Loucy (cell line): Measurements from ENCODE around the gene NCOA5.

Experiments used
- H2AFZ ChIP-seq: fragments of 200-600 bp; sonication (generic); 2 replicates; pipeline ENCODE4 v1.6.0; 2016; ENCODE audit warnings: antibody characterized with exemption, mild to moderate bottlenecking, low read length, moderate library complexity
- H3F3A ChIP-seq: fragments of 200-600 bp; 2 replicates; pipeline ENCODE4 v1.6.0; 2016; ENCODE audit warnings: antibody characterized with exemption, low read depth, mild to moderate bottlenecking
- H3K27me3 ChIP-seq: fragments of 200-600 bp; sonication (generic); 2 replicates; pipeline ENCODE4 v1.6.1; 2014; ENCODE audit warnings: low read length, mild to moderate bottlenecking; ENCODE audit not compliant: insufficient read depth, poor library complexity, severe bottlenecking
- H3K36me3 ChIP-seq: fragments of 200-600 bp; sonication (generic); 2 replicates; pipeline ENCODE4 v1.6.1; 2016; ENCODE audit warnings: low read length; ENCODE audit not compliant: insufficient read depth
- H3K4me1 ChIP-seq: fragments of 200-600 bp; sonication (generic); 2 replicates; pipeline ENCODE4 v1.5.1; 2014; ENCODE audit warnings: low read length, mild to moderate bottlenecking; ENCODE audit not compliant: insufficient read depth, poor library complexity, severe bottlenecking
- H3K4me2 ChIP-seq: fragments of 200-600 bp; sonication (generic); 2 replicates; pipeline ENCODE4 v1.6.0; 2014; ENCODE audit warnings: antibody characterized with exemption, low read length, low read depth, mild to moderate bottlenecking; ENCODE audit not compliant: poor library complexity, severe bottlenecking
- H3K4me3 ChIP-seq: fragments of 200-600 bp; sonication (generic); 2 replicates; pipeline ENCODE4 v1.5.1; 2014; ENCODE audit warnings: low read length, mild to moderate bottlenecking, mixed read lengths; ENCODE audit not compliant: poor library complexity, severe bottlenecking
- H3K79me2 ChIP-seq: fragments of 200-600 bp; sonication (generic); 2 replicates; pipeline ENCODE4 v1.6.1; 2014; ENCODE audit warnings: low read length; ENCODE audit not compliant: insufficient read depth
- H3K9ac ChIP-seq: fragments of 200-600 bp; sonication (generic); 2 replicates; pipeline ENCODE4 v1.6.0; 2014; ENCODE audit warnings: mild to moderate bottlenecking, low read depth, low read length, moderate library complexity; ENCODE audit not compliant: poor library complexity, severe bottlenecking
- H3K9me2 ChIP-seq: fragments of 200-600 bp; sonication (generic); replicated peaks from 2 replicates; pipeline ENCODE4 v1.6.1; 2016; ENCODE audit warnings: low read depth, low read length, mixed read lengths
- H3K9me3 ChIP-seq: fragments of 200-600 bp; sonication (generic); 2 replicates; pipeline ENCODE4 v1.6.1; 2014; ENCODE audit warnings: mild to moderate bottlenecking, antibody characterized with exemption, low read length, low read depth; ENCODE audit not compliant: insufficient read depth
- H4K20me1 ChIP-seq: fragments of 200-600 bp; sonication (generic); 2 replicates; pipeline ENCODE4 v1.6.0; 2014; ENCODE audit warnings: antibody characterized with exemption, low read length, mild to moderate bottlenecking; ENCODE audit not compliant: insufficient read depth, poor library complexity, severe bottlenecking
- EZH2phosphoT487 ChIP-seq: fragments of 200-600 bp; IDR thresholded peaks from 2 replicates; pipeline ENCODE4 v1.6.1; 2018; ENCODE audit warnings: antibody characterized with exemption, mild to moderate bottlenecking, moderate library complexity, borderline replicate concordance
- TF ChIP-seq, protein P1 (sequence below): fragments of 200-600 bp; sonication (generic); conservative IDR thresholded peaks from 2 replicates; pipeline ENCODE4 v1.5.1; 2014; ENCODE audit warnings: mild to moderate bottlenecking, antibody characterized with exemption, low read length

The NCOA5 gene

DNA sequence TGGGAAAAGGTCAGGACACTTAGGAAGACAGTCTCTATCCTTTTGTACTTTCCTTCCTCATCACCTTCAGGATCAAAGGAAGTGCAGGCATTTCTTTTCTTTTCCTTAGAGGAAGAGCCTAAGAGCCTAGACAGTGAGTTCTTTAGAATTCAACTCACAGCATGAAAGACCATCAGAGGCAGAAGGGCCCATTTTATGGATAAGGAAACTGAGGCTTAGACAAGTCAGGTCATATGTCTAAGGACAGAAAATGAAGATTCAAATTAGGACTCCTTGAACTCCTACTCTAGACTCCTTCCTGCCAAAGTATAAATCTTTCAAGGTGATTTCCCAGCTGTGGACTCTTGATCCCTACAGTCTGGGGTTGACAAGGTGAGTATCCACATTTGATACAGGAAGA lies 39.9 kb downstream of the NCOA5 start:
- no peak overlapping the region for H3K9ac ChIP-seq
- no peak overlapping the region for H3K4me3 ChIP-seq
- no peaks in the 10 kb centered on the region for H3K27me3 ChIP-seq
- no peaks in the 10 kb centered on the region for H3K79me2 ChIP-seq
- no peaks in the 10 kb centered on the region for H3K9me3 ChIP-seq
- no peaks in the 10 kb centered on the region for H4K20me1 ChIP-seq
- no peak overlapping the region for H3K4me2 ChIP-seq
- H3K36me3 ChIP-seq: no peaks in the 10 kb centered on the region
- no peaks in the 10 kb centered on the region for H3K9me2 ChIP-seq
- H2AFZ ChIP-seq: no peak overlapping the region
- H3F3A ChIP-seq: no peaks in the 10 kb centered on the region
- TF ChIP-seq, protein P1, sequence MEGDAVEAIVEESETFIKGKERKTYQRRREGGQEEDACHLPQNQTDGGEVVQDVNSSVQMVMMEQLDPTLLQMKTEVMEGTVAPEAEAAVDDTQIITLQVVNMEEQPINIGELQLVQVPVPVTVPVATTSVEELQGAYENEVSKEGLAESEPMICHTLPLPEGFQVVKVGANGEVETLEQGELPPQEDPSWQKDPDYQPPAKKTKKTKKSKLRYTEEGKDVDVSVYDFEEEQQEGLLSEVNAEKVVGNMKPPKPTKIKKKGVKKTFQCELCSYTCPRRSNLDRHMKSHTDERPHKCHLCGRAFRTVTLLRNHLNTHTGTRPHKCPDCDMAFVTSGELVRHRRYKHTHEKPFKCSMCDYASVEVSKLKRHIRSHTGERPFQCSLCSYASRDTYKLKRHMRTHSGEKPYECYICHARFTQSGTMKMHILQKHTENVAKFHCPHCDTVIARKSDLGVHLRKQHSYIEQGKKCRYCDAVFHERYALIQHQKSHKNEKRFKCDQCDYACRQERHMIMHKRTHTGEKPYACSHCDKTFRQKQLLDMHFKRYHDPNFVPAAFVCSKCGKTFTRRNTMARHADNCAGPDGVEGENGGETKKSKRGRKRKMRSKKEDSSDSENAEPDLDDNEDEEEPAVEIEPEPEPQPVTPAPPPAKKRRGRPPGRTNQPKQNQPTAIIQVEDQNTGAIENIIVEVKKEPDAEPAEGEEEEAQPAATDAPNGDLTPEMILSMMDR: no peak
- TF ChIP-seq EZH2phosphoT487: no peak
- H3K4me1 ChIP-seq: no peaks in the 10 kb centered on the region

DNA sequence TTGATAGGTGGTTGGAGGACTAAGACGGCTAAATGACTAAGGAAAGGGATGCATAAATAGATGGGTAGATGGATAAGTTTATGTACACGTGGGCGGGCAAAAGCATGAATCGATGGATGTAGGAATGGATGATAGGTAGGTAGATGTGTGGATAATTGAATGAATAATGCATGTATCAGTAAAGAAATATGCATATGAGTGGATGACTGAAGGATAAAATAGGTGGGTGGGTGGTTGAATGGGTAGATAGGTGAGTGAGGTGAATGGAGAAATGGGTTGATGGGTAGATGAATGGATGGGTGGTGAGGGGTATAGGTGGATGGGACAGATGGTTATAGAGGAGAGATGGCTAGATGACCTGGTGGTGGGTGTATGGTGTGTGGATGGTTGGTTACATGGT lies 40.6 kb downstream of the NCOA5 start:
- no peak overlapping the region for H2AFZ ChIP-seq
- H3K79me2 ChIP-seq: no peaks in the 10 kb centered on the region
- no peak overlapping the region for H3K4me2 ChIP-seq
- no peaks in the 10 kb centered on the region for H3K4me1 ChIP-seq
- no peaks in the 10 kb centered on the region for H3K27me3 ChIP-seq
- H3K36me3 ChIP-seq: no peaks in the 10 kb centered on the region
- H3F3A ChIP-seq: no peaks in the 10 kb centered on the region
- no peaks in the 10 kb centered on the region for H3K9me2 ChIP-seq
- no peak overlapping the region for H3K4me3 ChIP-seq
- H4K20me1 ChIP-seq: no peaks in the 10 kb centered on the region
- H3K9me3 ChIP-seq: no peaks in the 10 kb centered on the region
- no peak for TF ChIP-seq EZH2phosphoT487
- TF ChIP-seq, protein P1: no peak
- H3K9ac ChIP-seq: no peak overlapping the region

DNA sequence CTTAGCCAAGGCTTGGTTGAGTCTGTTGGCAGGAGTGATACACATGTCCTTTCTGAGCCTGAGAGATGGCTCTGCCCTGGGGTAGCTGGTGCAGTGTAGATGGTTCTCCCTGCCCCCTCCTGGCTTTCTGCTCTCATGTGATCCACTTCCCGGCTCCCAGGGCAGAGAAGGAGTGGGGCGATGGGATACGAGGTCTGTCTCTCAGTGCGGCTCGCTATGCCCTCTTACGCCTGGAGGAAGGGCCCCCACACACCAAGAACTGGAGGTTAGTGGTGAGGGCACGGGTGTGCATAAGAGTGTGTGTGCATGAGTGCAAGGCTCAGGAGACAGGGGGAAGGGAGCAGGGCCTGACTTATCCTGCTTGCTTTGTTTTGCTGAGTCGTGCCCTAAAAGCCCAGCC lies 41.9 kb downstream of the NCOA5 start:
- H3K9ac ChIP-seq: no peak overlapping the region
- no peaks in the 10 kb centered on the region for H3F3A ChIP-seq
- no peak overlapping the region for H3K4me2 ChIP-seq
- no peaks in the 10 kb centered on the region for H3K4me1 ChIP-seq
- no peak overlapping the region for H3K4me3 ChIP-seq
- H3K9me2 ChIP-seq: no peaks in the 10 kb centered on the region
- H3K36me3 ChIP-seq: no peaks in the 10 kb centered on the region
- no peaks in the 10 kb centered on the region for H3K9me3 ChIP-seq
- no peaks in the 10 kb centered on the region for H3K79me2 ChIP-seq
- H3K27me3 ChIP-seq: no peaks in the 10 kb centered on the region
- H2AFZ ChIP-seq: no peak overlapping the region
- no peaks in the 10 kb centered on the region for H4K20me1 ChIP-seq
- TF ChIP-seq EZH2phosphoT487: no peak
- TF ChIP-seq, protein P1: no peak
